ENCODE results near the gene CMBL.
"Not testable (repeated sequence)": the region's sequence is repeated elsewhere in the genome, so short reads cannot be mapped to it uniquely, and the experiment has no call there.

The CMBL gene

DNA sequence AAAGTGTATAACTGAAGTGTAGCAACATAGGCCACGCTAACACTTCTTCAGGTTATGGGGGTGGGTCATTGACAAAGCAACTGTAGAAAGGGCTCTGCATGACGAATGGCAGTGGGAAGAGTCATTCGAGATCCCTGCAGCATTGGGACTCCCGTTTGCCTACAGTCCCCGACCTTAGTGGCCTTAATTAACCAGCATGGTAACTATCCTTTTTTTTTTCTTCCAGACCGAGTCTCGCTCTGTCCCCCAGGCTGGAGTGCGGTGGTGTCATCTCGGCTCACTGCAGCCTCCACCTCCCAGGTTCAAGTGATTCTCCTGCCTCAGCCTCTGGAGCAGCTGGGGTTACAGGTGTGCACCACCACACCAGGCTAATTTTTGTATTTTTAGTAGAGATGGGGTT lies 14.2 kb upstream of the CMBL start:
- no peaks in the 10 kb centered on the region for H3K9me3 Mint-ChIP-seq
- H3K36me3 Mint-ChIP-seq = no peaks in the 10 kb centered on the region
- H3K4me1 Mint-ChIP-seq = no peaks in the 10 kb centered on the region
- no peak overlapping the region for H3K27ac Mint-ChIP-seq
- peaks cover 2% of the 10 kb centered on the region for H3K27me3 Mint-ChIP-seq
- no peak overlapping the region for H3K4me3 Mint-ChIP-seq

- H3K4me1 Mint-ChIP-seq = no peaks in the 10 kb centered on the region
- no peaks in the 10 kb centered on the region for H3K36me3 Mint-ChIP-seq
- H3K27ac Mint-ChIP-seq = no peak overlapping the region
- no peak overlapping the region for H3K4me3 Mint-ChIP-seq
- H3K9me3 Mint-ChIP-seq = no peaks in the 10 kb centered on the region
- H3K27me3 Mint-ChIP-seq = peaks cover 2% of the 10 kb centered on the region
These were observed 13.1 kb upstream of the CMBL start for GRCh38 chr5:10320793-10321192.

DNA sequence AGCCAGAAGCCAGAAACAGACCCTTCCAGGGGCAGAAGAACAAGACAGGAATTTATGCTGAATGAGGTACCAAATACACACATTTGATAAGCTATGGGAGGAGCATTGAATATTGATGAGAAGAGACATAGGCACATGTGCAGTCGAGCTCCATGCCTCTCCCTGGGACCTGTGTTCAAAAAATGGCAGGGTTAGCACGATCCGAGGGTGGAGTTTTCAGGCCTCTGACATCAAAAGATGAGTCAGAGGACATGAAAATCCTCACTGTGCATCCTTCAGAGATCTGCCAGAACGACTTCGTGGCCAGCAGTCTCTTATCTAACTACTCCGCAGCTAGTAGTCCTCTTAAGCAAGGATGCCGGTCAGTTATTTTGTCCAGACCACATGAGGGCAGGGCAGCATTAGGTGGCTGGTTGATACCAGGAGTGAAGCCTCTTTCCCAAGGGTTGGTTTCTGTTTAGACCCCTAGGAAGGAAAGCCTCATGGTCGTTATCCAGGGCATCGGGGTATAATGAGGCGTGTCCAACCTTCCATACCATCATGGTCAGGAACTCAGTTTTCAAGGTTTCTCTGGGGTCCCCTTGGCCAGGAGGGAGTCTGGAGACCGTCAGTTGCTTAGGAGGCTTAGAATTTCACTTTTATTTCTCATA lies 11.6 kb upstream of the CMBL start:
- no peaks in the 10 kb centered on the region for H3K4me1 Mint-ChIP-seq
- H3K27ac Mint-ChIP-seq = no peak overlapping the region
- H3K36me3 Mint-ChIP-seq = no peaks in the 10 kb centered on the region
- no peaks in the 10 kb centered on the region for H3K9me3 Mint-ChIP-seq
- H3K4me3 Mint-ChIP-seq = no peak overlapping the region
- H3K27me3 Mint-ChIP-seq = peaks cover 2% of the 10 kb centered on the region

DNA sequence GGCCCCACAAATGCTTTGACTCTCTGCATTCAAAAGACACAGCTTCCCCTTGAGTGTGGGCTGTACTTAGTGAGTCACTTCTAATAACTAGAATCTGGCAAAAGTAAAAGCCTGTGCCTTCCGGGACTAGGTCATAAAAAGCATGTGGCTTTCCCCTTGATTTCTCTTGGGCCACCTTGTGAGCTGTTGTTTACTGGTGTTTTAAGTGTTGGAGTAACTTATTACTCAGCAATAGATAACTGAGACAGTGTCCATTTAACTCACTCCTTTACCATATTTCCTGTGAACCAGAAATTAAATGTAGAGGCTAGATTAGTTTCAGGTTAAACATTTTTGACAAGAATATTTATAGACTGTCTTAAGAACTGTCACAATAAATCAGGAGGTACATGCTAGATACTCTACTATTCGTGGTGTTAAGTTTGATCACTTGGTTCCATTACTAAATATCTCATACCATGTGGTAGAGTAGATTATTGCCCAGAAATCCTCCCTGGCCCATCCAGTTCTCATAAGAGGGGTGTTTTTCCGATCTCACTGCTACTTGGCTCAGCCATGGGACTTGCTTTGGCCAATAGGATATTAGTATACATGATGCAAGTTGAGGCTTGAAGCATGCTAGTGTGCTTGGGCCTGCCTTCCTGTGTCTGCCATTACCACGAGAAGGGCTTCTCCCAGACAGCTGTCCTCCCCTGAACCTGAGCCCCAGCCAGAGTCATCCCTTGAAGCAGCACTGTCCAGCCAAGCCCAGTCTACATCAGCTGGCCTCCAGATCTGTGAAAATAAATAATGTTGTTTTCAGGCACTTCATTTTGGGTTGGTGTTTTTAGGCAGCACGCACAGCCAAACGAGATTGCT lies 10.4 kb upstream of the CMBL start:
- Mint-ChIP-seq H3K27me3 (peaks cover 2% of the 10 kb centered on the region), H3K36me3 (no peaks in the 10 kb centered on the region), H3K9me3 (no peaks in the 10 kb centered on the region), H3K4me3 (no peak overlapping the region), H3K4me1 (no peaks in the 10 kb centered on the region), H3K27ac (no peak overlapping the region)

- Mint-ChIP-seq H3K27me3 (peaks cover 2% of the 10 kb centered on the region), H3K27ac (no peak overlapping the region), H3K9me3 (no peaks in the 10 kb centered on the region), H3K4me3 (no peak overlapping the region), H3K4me1 (no peaks in the 10 kb centered on the region), H3K36me3 (no peaks in the 10 kb centered on the region)
These were observed 8.3 kb upstream of the CMBL start for GRCh38 chr5:10315824-10316509.

- Mint-ChIP-seq H3K4me3 (no peak overlapping the region), H3K36me3 (no peaks in the 10 kb centered on the region), H3K4me1 (no peaks in the 10 kb centered on the region), H3K27me3 (peaks cover 2% of the 10 kb centered on the region), H3K9me3 (no peaks in the 10 kb centered on the region), H3K27ac (no peak overlapping the region)
These were observed 7.5 kb upstream of the CMBL start for GRCh38 chr5:10315201-10315600.

DNA sequence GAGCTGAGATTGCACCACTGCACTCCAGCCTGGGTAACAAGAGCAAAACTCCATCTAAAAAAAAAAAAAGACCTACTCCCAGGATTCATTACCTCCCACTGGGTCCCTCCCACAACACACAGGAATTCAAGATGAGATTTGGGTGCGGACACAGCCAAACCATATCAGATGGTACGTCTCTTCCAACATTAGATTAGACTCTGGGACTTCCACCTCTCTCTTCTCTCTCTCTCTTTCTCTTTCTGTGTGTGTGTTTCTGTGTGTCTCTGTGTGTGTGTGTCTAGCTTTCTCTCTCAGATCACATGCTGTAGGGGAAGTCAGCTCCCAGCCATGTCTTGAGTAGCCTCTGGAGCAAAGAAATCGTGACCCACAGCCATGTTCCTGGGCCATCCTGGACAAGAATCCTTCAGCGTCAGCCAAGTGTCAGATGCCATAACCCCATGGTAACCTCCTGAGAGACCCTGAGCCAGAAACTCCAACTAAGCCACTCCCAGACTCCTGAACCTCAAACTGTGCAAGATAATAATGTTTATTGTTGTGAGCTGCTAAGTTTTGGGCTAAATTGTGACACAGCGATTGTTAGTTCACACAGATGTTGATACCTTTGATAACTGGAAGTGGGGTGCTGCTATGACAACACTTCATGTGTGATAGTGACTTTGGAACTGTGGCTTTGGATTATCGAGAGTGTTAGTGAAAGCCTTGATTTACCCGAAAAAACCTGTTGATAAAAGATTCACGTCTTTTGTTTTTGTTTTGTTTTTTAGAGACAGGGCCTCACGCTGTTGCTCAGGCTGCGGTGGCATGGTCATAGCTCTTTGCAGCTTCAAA lies 4.1 kb upstream of the CMBL start:
- H3K4me1 Mint-ChIP-seq = peaks cover 6% of the 10 kb centered on the region
- H3K36me3 Mint-ChIP-seq = no peaks in the 10 kb centered on the region
- no peak overlapping the region for H3K27ac Mint-ChIP-seq
- H3K9me3 Mint-ChIP-seq = no peaks in the 10 kb centered on the region
- H3K4me3 Mint-ChIP-seq = no peak overlapping the region
- H3K27me3 Mint-ChIP-seq = peaks cover 5% of the 10 kb centered on the region

DNA sequence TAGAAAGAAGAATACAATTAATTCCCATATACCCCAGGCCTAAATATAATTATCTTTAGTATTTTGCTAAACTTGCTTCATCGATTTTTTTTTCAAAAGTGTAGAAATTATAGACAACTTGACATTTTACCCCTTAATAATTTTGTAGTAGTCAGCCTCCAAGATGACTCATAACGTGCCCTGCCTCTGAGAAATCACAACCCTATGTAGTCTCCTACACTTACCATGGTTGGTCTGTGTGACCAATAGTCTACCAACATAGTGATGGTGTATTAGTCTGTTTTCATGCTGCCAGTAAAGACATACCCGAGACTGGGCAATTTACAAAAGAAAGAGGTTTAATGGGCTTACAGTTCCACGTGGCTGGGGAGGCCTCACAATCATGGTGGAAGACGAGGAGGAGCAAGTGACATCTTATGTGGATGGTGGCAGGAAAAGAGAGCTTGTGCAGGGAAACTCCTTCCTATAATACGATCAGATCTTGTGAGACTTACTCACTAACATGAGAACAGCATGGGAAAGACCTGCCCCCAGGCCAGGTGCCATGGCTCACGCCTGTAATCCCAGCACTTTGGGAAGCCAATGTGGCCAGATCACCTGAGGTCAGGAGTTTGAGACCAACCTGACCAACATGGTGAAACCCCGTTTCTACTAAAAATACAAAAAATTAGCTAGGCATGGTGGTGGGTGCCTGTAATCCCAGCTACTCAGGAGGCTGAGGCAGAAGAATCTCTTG lies 3.3 kb upstream of the CMBL start:
- H3K36me3 Mint-ChIP-seq, H3K27me3 Mint-ChIP-seq, H3K27ac Mint-ChIP-seq, H3K4me1 Mint-ChIP-seq, H3K4me3 Mint-ChIP-seq, H3K9me3 Mint-ChIP-seq: not testable (repeated sequence)

GRCh38 chr5:10310066-10310779 lies 2.5 kb upstream of the CMBL start:
- H3K9me3 Mint-ChIP-seq = no peaks in the 10 kb centered on the region
- peaks cover 8% of the 10 kb centered on the region for H3K27me3 Mint-ChIP-seq
- no peaks in the 10 kb centered on the region for H3K36me3 Mint-ChIP-seq
- no peak overlapping the region for H3K4me3 Mint-ChIP-seq
- H3K27ac Mint-ChIP-seq = no peak overlapping the region
- H3K4me1 Mint-ChIP-seq = peaks cover 6% of the 10 kb centered on the region

GRCh38 chr5:10308844-10309243 lies 1.1 kb upstream of the CMBL start:
- peak overlapping the region; percentile 62 for H3K27ac Mint-ChIP-seq
- H3K9me3 Mint-ChIP-seq = no peaks in the 10 kb centered on the region
- H3K36me3 Mint-ChIP-seq = no peaks in the 10 kb centered on the region
- H3K4me1 Mint-ChIP-seq = peaks cover 6% of the 10 kb centered on the region
- peaks cover 8% of the 10 kb centered on the region for H3K27me3 Mint-ChIP-seq
- peak overlapping the region; percentile 39 for H3K4me3 Mint-ChIP-seq

DNA sequence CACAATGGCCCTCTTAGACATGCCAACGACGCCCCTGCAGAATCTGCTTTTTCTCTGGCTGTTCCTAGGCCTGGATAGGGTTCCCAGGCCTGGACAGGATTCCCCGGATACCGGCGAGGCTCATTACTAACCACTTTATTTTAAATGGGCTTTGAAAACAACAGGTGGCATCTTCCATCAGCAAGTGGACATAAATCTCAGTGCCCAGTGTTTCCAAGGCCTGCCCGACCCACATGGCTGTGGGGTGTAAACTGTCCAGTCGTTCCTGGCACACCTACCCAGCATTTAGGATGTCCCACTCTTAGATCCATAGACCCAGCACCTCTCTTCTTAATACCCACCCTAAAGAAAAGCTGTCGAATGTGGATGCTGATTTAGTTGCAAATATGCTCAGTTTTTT lies 896 bp downstream of the CMBL start:
- H3K36me3 Mint-ChIP-seq = no peaks in the 10 kb centered on the region
- H3K9me3 Mint-ChIP-seq = no peaks in the 10 kb centered on the region
- H3K4me1 Mint-ChIP-seq = peaks cover 6% of the 10 kb centered on the region
- H3K27me3 Mint-ChIP-seq = peaks cover 8% of the 10 kb centered on the region
- peak overlapping the region; percentile 89 for H3K4me3 Mint-ChIP-seq
- no peak overlapping the region for H3K27ac Mint-ChIP-seq

GRCh38 chr5:10306114-10306513 lies 1.6 kb downstream of the CMBL start:
- H3K4me3 Mint-ChIP-seq = no peak overlapping the region
- H3K36me3 Mint-ChIP-seq = no peaks in the 10 kb centered on the region
- H3K4me1 Mint-ChIP-seq = peaks cover 6% of the 10 kb centered on the region
- H3K27ac Mint-ChIP-seq = no peak overlapping the region
- peaks cover 8% of the 10 kb centered on the region for H3K27me3 Mint-ChIP-seq
- H3K9me3 Mint-ChIP-seq = no peaks in the 10 kb centered on the region

- Mint-ChIP-seq H3K36me3 (no peaks in the 10 kb centered on the region), H3K9me3 (no peaks in the 10 kb centered on the region), H3K4me1 (peaks cover 6% of the 10 kb centered on the region), H3K27me3 (peaks cover 8% of the 10 kb centered on the region), H3K4me3 (no peak overlapping the region), H3K27ac (no peak overlapping the region)
These were observed 2.8 kb downstream of the CMBL start for GRCh38 chr5:10304932-10305331.

- no peaks in the 10 kb centered on the region for H3K36me3 Mint-ChIP-seq
- H3K27me3 Mint-ChIP-seq = peaks cover 8% of the 10 kb centered on the region
- H3K27ac Mint-ChIP-seq = no peak overlapping the region
- peaks cover 6% of the 10 kb centered on the region for H3K4me1 Mint-ChIP-seq
- no peaks in the 10 kb centered on the region for H3K9me3 Mint-ChIP-seq
- no peak overlapping the region for H3K4me3 Mint-ChIP-seq
These were observed 4.0 kb downstream of the CMBL start for GRCh38 chr5:10303699-10304170.
